ENCODE measurements around the gene MTERF1.
"Not testable (repeated sequence)": the region's sequence is repeated elsewhere in the genome, so short reads cannot be mapped to it uniquely, and the experiment has no call there.

DNA sequence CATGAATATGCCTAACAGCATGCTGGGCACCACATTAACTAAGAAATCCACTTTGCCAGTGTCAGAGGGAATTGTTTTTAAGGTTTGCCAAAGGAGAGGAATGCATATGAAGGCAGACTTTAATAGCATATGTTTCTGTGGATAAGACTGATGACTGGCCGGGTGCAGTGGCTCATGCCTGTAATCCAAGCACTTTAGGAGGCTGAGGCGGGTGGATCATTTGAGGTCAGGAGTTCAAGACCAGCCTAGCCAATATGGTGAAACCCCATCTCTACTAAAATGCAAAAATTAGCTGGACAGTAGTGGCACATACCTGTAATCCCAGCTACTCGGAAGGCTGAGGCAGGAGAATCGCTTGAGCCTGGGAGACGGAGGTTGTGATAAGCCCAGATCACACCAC is 13.2 kb upstream of the MTERF1 start:
- not testable (repeated sequence) for TF ChIP-seq CTCF, POLR2A (IDR thresholded peaks at IDR 0.05)

All from heart left ventricle (tissue), 13 donors.